Activated CD4-positive, CD25-positive, alpha-beta regulatory T cell treated with anti-CD3 and anti-CD28 coated beads, Interleukin-2, amount 50 U/mL, for 72 hours (primary cell): ENCODE data around the gene MATN1.

Source experiments
- DNase-seq: peaks from one replicate; pipeline ENCODE4 v3.0.0; 2021

The MATN1 gene

DNA sequence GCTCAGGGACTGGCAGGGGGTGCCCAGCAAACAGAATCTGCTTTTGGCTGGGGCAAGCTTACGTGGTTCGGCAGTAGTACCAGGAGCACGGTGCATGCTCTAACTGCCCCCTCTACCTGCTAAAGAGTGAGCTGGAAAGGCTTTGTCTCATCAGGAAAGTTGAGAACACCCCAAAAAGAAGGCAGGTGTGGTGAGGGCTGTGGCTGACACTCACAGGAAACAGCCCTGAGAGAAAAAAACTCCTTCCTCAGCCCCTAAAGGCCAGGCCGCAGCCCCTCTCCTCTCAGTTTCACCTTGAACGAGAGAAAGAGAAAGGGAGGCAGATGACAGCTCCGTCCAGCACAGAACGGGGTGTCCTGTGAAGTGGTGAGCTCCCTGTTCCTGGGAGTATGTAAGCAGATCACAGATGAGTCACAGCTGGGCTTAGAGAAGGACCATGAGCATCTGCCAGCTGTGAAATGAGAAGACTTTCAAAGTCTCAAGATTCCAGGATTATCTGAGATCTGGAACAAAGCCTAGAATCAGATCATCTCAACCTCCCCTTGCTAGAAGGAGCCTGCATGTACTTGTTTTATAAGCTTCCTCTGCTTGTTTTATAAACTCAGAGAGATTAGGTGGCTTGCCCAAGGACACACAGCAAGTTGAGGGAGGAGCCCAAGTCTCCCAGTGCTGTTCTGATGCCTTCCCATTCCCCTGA lies 20.8 kb upstream of the MATN1 start:
- DNase-seq = no peak

DNA sequence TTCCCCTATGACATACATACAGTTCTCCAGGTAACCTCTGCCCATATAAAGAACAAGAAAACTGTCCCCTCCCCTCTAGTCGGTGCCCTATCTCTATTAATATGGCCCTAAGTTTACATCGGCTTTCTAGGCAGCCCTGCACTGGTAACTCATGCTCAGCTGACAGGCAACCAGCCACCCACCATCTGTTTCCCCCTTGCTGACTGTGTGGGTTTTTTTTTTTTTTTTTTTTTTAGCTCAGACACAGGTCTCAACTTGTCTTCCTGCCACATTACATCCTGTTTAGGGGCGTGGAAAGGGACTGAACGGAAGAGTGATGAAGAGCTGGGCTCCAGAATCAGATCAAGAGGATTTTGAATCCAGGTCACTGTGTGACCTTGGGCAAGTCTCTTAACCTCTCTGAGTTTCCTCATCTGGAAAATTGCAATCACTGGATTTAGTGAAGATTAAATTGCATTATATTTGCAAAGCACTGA lies 20.2 kb upstream of the MATN1 start:
- DNase-seq = no peak

DNA sequence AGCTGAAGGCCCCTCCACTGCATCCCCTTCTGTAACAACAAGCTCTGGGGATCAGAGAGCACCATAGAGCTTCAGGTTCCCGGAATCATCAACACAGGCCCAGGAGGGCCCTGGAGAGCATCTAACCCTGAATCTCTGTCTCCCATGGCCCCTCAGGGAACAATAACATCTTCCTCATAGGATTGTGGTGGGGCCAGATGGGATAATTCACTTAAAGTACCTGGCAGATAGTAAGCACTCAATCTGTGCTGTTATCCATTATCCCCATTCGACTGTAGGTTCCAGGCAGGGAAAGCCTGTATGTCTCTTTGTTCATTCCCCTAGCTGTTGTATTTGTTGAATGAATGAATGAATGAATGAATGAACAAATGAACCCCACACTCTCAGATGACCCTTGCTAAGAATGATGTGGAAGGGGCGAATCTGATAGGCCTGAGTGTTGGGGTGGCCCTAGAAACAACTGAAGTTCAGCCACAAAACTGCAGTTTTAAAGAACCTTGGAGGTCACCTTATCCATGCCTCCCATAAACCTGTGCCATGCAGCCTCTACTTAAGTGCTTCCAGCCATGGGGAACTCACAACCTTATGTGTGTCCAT lies 19.7 kb upstream of the MATN1 start:
- DNase-seq = no peak

DNA sequence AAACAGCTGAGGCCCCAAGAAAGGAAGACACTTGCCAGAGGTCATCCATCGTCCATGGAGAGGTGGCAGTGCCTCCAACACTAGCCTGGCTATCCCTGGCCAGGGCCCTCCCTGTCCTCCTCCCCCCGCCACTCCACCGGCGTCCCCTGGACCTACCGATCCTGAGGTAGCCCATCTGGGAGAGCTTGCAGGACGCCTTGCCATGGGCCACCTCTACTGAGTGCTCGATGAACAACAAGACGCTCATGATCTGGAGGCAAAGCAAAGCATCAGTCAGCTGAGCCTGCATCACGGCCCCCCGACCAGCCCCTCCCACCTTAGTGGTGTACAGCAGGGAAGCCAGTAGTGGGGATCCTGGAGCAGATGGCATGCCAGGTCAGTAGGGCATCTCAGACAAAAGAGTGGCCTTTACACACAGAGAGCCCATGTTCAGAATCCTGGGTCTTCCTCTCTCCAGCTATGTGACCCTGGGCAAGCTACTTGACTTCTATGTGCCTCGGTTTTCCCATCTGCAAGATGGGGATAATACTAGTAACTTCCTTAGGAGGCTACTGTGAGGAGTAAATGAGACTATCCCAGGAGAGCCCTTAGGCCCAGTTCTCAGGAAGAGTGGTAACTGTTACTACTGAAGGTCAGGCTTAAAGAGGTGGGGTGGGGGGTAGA lies 19.0 kb upstream of the MATN1 start:
- no peak for DNase-seq

DNA sequence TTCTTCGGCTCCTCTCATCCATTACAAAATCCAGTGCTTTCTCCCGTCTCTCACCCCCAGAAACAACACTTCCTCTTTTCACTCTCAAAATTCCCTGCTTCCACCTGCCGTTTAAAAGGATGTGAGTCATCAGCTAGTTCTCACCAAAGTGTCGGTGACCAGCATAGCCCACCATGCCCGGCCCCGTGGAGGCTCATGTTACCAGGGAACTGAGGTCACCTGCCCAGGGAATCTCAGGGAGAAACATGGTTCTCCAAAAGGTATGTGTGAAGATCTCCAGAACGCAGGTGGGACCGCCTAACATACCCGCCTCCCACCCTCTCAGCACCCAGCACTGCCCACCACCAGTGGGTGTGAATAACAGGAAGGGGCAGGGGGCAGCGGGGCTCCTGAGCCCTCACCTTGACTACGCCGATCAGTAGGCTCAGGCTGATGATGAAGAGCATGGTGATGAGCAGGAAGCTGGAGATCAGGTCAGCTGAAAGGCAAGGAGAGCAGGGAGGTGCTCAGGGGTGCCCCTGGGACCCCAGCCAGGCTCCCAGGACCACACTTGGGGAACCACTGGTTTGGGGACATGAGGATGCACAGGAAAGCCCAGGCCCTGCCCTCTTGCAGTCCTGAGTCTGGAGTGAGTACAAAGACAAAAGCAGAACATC lies 18.0 kb upstream of the MATN1 start:
- no peak for DNase-seq

DNA sequence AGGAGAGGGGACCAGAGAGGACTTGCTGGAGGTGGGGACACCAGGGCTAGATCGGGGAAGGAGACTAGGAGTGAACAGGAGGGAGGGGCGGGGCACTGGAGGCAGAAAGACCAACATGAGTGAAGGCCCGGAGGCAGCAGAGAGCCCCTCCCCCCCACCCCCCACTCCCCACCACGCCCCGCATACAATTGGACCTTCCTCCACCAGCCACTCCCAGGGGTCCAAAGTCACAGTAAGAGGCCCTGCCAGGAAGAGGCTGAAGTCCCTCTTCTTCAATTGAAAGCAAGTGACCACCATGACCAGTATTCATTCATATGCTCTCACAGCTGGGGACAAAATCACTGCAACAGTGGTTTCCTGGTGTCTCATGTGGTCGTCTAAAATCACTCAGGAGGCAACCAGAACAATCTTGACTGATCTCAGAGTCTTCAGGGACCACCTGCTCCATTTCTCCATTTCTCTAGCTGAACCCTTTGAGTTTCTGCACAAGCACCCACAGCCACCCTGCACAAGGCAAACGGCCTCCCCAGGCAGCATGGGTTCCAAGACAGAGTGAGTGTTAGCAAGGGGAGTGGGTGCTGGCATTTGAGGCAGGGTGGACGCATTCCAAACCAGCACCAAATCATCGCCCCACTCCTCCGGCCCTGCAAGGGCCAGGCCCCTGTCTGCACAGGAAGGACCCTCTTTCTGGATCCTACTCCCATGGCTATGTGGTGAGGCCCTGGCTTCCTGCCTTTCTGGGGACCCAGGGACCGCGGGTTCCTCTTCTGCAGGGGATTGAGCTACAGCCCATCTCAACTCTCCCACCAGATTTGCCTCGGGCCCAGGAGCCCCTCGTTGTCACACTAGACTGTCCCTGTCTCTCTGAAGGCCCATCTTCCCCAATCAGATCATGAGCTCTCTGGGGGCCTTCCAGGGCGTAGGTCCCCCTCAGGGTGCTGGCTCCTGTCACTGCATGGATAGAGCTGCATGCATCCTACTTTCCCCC lies 17.2 kb upstream of the MATN1 start:
- no peak for DNase-seq

DNA sequence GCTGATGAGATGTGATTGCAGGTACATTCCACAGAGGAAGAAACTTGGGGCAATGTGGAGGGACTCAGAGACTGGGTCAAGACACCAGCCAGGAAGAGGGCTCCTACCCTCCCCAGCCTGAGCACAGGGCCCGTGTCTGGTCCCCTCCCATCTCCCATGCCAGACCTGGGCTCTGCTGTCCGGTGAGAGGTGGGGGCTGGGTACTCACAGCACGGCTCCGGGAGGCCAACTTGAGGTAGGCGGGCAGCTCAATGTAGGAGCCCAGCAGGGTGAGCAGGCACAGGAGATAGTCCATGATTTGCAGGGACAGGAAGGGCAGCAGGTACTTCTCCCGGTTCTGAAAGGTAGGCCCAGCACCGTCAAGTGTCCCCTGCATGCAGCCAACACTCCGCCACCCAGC lies 16.2 kb upstream of the MATN1 start:
- DNase-seq = no peak

DNA sequence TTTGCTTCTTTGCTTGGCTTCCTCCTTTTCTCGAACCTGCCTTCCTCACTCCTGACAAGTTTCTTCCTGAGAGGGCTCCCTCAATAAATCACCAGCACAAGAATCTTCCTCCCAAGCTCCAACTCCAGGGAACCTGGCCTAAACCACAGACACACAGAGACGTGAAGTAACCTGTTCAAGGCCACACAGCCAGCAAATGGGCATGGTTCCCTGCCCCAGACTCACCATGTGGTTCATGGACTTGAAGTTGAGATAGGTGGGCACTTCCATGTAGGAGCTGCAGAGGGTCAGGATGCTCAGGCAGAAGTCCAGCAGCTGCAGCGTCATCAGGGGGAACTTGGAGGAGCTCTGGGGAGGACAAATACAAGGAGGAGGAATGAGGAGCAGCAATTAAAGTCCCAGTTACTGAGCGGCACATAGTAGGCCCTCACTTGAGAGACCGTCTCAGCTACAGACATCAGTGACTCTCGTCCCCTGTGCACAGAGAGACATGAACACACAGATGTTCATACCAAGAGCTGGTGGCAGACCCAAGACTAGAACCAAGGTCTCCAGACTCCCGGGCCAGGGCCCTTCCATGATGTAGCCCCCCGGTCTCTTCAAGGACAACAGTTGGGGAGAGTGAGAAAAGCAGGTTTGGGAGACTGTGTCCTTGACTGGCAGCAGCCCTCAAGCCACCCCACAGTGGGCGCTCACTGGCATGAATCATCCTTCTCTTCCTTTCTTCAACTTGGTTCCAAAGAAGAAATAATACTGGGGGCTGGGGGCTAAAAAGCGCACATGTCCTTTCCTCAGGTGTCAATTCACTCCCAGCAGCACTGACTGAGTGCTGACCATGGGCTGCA lies 15.6 kb upstream of the MATN1 start:
- DNase-seq = no peak

DNA sequence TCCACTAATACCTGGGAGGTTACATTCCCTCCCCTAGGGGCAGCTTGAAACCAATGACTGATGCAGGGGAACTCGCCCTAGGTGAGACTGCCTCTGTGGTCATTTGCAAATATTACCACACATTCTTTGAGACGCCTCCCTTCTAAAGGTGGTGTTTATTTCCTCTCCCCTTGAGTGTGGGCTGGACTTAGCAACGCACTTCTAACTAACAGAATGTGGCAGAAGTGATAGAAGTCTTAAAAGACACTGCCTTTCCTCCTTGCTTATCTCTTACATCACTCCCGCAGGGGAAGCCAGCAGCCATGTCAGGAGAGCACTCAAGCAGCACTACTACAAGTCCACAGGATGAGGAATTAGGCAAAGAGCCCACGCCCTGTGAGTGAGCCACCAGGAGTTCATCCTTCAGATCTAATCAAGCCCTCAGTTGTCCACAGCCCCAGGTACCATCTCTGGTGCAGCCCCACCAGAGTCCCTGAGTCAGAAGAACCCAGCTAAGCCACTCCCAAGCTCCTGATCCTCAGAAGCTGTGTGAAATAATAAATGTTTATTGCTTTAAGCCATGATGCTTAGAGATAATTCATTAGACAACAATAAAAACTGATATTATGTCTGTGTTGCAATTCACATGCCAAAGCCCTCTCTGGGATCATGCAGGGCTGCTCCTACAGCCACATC lies 14.8 kb upstream of the MATN1 start:
- DNase-seq = no peak

DNA sequence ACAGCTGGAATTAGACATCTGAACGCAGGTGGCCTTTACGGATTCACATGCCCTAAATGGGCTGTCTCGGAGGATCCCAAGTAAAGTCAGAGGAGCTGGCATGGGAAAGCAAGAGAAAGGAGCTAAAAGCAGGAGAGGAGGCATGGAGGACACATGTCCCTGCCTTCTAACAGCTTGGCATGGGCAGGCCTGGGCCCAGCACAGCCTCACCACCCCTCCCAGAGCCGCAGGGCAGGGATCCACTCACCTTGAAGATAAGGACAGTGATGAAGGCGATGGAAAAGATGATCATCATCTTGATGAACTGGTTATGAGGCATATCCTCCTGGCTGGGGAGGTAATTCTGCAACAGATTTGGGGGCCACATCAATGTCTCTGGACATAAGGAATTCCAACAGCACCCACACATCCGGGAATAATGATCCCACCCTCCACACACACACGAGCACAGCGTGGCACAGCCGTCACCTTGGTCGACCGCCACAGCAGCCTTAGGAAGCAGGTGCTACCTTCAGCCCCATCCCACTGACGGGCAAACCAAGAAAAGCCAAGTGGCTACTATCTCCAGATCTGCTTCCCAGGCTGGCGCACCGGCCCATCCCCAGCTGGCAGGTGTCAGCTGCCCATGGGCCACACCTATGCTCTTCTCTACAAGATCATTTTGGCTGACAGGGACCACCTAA lies 14.1 kb upstream of the MATN1 start:
- DNase-seq = no peak

DNA sequence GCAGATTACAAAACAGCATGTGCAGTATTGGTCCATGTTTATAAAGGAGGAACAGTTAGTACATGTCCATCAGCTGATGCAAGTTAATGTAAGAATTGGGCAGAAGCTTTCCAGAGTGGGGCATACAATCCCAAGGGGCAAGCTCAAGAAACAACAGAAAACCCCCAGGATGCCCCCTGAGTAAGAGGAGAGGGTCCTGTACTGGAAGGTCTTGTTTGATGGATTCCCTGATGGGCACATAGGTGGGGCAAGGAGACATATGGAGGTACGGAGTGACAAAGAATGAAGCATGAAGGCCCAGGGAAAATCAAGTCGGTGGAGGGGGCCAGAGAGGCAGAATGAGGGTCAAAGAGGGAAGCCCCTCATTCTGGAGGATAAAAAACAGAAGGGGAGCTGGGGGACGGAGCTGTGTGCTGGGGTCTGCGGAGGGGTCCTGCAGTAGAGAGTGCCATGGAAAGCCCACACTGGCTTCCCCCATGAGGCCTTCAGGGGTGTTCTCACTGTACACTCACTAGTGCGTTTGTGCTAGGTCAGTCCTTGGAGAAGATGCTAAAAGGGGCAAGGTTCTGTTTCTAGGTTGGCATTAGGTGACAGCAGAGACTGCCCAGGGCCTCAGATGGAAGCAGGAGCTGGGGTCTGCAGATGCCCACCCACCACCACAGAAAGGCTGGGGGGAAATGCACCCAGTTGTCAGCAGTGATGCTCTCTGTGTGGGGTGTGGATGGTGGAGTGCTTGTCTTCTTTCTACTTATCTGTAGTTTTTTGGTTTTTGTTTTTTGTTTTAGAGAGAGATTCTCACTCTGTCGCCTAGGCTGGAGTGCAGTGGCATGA lies 12.5 kb upstream of the MATN1 start:
- no peak for DNase-seq

DNA sequence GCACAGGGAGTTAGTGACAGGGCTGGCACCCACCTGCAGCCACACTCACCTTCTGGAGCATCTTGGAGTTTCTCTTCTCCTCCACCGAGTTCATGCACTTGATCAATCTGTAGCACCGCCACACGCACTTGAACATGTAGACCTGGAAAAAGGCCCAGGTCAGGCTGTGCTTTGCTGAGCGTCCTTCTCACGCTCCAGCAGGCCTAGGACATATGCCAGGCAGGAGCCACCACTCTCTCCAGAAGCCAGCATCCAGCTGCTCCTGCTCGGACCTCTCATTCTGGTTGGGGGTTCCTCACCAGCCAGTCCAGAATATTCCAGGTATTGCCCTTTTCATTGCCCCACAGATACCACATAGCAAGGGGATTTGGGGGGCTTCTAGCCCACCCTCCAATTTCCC lies 11.7 kb upstream of the MATN1 start:
- DNase-seq = no peak

DNA sequence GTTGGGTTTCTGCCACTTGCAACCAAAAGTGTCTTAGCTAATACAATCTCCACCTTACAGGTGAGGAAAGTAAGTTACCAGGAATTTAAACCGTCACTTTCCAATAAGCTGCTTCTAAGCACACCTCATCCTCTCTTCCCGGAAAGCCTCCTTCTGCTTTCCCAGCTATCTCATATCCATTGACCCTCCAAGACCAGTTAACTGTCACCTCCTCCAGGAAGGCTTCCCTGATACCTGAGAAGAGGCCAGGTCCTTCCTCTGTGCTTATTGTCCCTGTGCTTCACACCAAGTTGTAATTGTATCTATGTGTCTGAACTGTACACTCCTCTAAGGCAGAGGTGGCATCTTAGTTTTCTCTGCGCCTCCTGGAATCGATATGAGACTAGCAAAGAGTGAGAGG lies 11.2 kb upstream of the MATN1 start:
- DNase-seq = no peak

DNA sequence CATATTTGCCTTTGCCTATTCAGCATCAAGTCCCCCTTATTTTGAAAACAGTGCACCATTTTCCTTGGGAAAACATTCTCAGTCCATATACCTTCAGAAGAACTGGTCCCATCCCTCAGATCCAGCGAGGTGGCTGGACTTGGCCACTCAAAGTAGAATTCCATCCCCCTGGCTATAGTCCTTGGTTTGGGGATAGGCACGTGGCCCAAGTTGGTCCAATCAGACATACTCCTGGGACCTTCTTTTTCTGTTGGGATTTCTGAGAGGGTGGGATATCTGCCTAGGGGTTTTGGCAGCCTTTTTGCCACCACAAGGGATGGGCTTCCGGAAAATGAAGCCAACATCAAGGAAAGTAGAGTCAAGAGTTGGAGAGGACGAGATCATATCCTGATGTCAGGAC lies 10.7 kb upstream of the MATN1 start:
- DNase-seq = no peak

DNA sequence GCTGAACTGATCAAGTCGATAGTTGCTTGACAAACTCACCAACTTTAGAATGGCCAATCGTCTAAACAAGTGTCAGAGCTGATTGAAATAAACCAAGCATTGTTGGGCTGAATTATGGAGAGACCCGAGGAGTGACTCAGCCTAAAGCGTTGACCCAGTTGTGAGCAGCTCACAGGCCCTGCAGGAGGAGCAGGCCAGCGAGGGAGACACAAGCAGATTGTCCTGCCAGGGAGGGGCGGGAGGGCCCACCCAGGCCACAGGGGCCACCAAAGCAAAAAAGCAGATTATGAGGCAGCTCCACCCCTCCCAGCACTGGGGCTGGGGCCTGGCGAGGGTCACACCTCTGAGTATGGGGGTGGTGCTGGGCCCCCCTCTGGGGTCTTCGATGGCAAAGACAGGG lies 10.1 kb upstream of the MATN1 start:
- no peak for DNase-seq

DNA sequence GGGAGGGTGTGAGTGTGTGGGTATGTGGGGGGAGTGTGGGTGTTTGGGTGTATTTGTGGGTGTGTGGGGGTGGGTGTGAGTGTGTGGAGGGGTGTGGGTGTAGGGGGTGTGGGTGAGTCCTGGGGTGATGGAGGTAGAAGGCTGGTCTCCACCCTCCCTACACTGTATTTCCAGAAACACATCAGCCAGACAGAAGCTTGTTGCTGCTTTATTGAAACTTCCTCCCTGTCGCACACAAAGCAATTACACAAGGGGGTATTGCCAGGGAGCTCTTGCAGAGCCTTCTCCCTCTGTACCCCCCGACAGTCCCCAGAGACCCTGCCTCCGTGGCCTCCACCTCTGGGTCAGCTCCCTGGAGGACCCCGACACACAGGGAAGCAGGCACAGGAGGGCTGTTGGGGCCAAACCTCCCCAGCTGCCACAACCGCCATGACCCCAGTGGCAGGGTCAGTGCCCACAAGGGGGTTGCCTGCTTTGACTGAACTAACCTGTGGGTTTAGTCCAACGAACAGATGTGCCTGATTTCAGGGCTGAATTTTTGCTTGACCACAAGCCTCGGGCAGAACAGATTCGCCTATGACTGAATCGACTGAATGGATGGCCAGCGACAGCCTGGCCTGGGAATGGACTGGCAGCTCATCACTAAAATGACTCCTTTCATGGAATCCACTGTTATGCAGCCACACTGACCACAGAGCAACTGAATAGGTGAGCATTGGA lies 9.1 kb upstream of the MATN1 start:
- DNase-seq = no peak

DNA sequence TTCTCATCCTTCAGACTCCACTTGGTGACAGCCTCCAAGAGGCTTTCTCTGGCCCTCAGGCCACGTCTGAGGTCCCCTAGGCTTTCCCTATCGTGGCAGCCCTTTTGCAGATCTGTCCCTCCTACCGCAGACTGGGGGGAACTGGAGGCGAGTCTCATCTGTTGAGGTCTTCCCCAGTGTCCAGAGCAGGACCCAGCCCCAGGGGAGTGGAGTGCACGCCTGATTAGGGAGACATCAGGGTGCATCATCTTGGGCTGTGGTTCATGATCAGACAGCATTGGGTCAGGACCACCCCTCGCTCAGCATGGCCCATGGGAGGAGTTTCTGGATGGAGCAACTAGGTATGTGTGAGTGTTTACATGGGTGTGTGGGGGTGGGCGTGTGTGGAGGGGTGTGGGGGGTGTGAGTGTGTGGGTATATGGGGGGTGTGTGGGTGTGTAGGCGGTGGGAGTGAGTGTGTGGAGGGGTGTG lies 8.5 kb upstream of the MATN1 start:
- DNase-seq = no peak

DNA sequence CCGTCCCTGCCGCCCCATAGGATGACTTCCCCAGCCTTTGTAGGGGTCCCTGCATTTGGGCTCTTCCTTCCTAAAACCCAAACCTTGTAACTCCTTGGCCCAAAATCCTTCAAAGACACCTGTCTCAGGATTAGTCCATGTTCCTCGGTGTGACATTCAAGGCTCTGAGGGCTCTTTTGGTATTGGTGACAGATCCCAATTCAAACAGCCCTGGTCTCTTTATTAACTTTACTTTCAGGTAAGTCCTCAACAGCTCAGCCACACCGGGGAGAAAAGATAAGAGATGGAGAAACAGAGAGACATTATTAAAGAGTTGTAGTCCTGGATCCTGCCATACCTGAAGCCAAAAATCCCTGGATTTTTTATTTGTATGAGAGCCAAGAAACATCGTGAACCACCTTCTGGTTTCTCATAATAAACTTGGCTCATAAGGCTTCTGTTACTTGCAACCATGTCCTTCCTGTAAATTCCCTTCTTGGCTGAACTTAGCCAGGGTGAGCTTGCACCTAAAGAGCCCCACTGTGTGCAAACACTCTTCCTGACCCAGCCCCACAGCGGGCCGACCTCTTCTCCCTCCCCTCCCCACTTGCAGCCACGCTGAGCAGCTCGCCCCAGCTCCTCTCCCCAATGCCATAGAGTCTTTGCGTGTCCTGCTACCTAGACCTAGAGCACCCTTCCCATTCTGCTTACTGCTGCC lies 7.9 kb upstream of the MATN1 start:
- no peak for DNase-seq
